Measurements from ENCODE around the gene HSFX3.
"Not testable (repeated sequence)": the region's sequence is repeated elsewhere in the genome, so short reads cannot be mapped to it uniquely, and the experiment has no call there.

HSFX3 gene

GRCh38 chrX:149513825-149514428, 35.8 kb downstream of the HSFX3 start:
- no peak for DNase-seq

DNA sequence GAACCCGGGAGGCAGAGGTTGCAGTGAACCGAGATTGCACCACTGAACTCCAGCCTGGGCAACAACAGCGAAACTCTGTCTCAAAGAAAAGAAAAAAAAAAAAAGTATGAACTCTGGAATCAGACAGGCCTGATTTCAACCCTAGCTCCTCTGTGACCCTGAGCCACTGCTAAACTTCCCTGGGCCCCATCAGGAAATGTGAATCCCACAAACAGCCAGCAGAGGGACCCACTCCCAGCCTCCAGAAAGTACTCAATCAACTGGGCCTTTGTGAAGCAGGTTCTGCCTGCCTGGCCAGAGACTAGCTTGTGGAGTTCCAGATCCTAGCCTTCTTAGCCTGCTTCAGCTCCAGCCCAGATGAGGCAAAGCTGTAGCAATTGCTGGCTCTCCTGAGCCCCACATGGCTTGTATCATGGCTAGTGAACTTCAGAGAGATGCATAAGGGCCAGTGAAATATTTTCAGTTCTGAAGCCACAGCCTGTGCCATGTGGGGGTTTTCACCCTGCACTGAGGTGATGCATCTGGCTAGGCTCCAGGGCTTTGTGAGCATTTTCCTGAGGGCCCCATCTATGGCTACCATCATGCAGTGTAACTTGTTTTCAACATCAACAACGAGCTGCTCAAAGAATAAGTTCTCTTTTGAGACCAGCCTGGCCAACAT, 37.4 kb downstream of the HSFX3 start:
- DNase-seq = peak; percentile 59

GRCh38 chrX:149511081-149511480, 38.6 kb downstream of the HSFX3 start:
- no peak for DNase-seq

GRCh38 chrX:149510386-149510785, 39.3 kb downstream of the HSFX3 start:
- no peak for DNase-seq

DNA sequence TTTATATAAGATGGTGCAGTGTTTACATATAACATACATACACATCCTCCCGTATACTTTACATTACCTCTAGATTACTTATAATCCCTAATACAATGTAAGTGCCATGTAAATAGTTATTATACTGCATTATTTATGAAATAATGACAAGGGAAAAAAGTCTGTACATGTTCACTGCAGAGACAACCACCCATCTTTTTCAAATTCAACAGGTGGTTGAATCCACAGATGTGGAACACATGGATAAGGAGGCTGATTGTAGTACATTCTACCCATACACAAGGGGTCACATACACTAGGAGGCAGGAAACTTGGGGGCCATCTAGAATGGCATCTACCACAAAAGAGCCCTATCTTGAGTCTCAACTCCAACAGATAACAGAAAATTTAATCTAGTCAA, 41.3 kb downstream of the HSFX3 start:
- DNase-seq = no peak

DNA sequence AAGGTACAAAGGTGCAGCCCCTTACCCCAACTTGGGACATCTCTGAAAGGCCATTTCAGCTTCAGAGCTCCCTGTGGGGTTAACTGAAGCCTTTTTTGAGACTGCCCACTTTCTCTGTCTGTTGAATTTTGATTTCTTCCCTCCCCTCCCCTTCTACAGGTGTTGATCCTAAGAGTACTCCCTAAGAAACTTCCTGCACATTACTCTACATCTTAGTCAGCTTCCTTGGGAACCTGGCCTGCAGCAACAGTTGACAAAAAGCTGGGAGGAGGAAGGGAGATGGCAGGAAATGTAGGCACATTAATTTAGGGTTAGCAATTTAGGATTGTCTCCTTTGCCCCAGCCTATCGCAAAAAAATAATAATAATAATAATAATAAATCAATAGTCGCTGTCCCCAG, 43.4 kb downstream of the HSFX3 start:
- DNase-seq = no peak

DNA sequence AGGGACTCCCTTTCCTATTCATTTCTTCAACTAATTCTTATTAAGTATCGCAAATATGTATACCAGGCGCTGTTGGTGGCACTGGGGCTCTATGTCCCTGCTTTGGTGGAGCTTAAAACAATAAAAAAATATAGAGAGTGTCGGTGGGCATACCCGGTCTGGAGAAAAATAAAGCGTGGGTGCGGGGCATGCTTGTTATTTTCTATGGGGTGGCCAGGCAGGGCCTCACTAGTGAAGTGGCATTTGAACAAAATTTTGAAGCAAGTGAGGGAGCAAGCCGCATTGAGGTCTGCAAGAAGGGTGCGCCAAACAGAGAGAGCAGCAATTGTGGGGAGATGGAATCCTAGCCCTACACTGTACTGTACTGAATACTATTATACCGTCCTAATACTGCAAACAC, 44.1 kb downstream of the HSFX3 start:
- DNase-seq = no peak

GRCh38 chrX:149504915-149505651, 44.6 kb downstream of the HSFX3 start, which contains the start of gene IDS:
IDS (minus strand) TSS chrX:149505306; CDS start chrX:149505137, 169 bp downstream.
- DNase-seq = peak; percentile 86

- DNase-seq = peak; percentile 73
Measured at GRCh38 chrX:149504226-149504914, 45.4 kb downstream of the HSFX3 start.

- DNase-seq = peak; percentile 64
Measured at GRCh38 chrX:149503446-149503845, 46.3 kb downstream of the HSFX3 start.

- DNase-seq = not testable (repeated sequence)
Measured at GRCh38 chrX:149502923-149503322, 46.8 kb downstream of the HSFX3 start.

DNA sequence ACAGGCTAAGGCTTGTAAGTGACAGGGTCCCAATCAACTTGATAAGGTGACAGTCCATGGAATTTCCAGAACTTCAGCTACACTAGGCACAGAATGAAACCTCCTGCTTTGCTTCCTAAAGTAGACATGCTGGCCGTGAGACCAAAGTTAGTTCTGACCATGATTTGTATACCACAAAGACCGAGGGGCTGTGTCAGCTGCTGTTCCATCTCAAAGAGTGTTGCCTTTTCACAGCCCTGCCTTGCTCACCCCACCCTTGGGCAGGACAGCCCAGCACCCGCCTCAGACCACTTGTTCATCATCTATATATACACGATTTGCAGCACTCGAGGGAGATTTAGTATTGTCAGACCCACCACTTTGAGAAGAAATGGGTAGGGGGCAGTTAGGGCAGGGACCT, 50.0 kb downstream of the HSFX3 start:
- DNase-seq = no peak

DNA sequence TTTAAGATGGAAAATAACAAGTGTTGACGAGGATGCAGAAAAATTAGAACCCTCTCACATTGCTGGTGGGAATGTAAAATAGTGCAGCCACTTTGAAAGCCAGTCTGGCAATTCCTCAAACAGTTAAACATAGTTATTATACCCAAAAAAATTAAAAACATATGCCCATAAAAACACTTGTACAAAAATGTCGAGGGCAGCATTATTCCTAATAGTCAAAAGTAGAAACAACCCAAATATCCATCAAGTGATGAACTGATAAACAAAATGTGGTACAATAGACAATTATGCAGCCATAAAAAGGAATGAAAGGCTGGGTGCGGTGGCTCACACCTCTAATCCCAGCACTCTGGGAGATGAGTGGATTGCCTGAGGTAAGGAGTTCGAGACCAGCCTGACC, 51.0 kb downstream of the HSFX3 start:
- DNase-seq = no peak
